Measurements from ENCODE around the gene EXT2. TPM values are rescaled to one million over a fixed set of nuclear protein-coding genes. Genes with fewer than 3 reads are reported as not detected.

The EXT2 gene
- total RNA-seq, 4 donors from 2014 or later, result 47.8 to 80.4 (median 68.0) TPM

DNA sequence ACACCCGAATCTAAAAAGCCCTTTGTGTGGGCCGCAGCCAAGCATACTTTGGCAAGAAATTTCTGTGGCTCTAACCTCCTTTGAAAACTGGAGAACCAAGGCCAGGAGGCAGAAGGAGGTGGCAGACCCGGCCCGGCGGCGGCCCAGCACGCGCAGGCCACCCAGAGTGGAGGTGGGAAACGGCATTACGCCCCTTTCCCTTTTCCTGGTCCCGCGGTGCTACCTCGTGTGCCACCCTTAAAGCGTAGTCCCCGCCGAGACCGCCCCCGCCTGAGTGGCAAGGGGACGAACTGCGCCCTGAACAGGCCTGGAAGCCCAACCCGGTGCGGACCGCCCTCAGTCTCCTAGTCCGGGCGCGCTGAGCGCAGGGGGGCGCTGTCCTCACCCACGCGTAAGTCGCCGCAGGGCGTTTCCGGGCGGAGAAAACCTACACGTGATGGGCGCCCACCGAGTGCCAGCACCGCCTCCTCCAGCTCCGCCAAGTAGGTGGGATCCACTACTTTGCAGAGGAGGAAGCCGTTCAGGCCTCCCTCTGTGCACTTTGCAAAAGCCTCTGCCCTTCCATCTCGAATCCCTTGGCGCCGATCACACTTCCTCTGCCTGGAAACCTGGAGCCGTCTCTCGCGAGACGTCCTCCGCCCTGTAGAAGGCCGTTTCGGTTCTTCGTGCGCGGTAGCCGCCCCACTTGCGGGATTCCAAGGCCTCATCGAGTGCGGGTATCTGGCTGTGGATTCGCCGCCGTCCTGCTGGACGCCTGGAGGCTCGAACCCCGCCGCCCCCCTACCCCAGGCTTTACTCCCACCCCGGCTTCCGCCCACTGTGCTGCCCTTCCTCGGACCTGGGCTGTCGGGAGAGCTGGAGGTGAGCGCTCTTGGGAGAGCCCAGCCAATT, 29.4 kb upstream of the EXT2 start, which contains the start of gene ACCS:
Gene ACCS, plus strand, starts transcription at position 430 of the 891 bp plus-strand sequence. CDS start 1,358 bp downstream, outside the sequence.
- WGBS, result 1% methylated on average over 31 of the region's 70 CpGs
- intact Hi-C loops (cut with DNase I), result no loop called here
- Histone ChIP-seq H3K4me3 (peak within 1 kb of the TSS; percentile 68 to 91 (median 77)), H3K36me3 (peaks cover 0 to 14% (median 7%) of the 10 kb centered on the region in 4 donors), H3K4me1 (peaks cover 10 to 37% (median 22%) of the 10 kb centered on the region in 4 donors), H3K27me3 (no peaks in the 10 kb centered on the region), H3K27ac (replicated peaks in 1 of 4) (peak within 1 kb of the TSS; percentile 91 to 96 (median 94)), H3K9me3 (no peaks in the 10 kb centered on the region)
- TF ChIP-seq, protein P1, sequence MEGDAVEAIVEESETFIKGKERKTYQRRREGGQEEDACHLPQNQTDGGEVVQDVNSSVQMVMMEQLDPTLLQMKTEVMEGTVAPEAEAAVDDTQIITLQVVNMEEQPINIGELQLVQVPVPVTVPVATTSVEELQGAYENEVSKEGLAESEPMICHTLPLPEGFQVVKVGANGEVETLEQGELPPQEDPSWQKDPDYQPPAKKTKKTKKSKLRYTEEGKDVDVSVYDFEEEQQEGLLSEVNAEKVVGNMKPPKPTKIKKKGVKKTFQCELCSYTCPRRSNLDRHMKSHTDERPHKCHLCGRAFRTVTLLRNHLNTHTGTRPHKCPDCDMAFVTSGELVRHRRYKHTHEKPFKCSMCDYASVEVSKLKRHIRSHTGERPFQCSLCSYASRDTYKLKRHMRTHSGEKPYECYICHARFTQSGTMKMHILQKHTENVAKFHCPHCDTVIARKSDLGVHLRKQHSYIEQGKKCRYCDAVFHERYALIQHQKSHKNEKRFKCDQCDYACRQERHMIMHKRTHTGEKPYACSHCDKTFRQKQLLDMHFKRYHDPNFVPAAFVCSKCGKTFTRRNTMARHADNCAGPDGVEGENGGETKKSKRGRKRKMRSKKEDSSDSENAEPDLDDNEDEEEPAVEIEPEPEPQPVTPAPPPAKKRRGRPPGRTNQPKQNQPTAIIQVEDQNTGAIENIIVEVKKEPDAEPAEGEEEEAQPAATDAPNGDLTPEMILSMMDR (IDR thresholded peaks at IDR 0.05), result peak; percentile 73 to 84 (median 80)
- TF ChIP-seq EP300 (IDR thresholded peaks at IDR 0.05), result no peak
- peak; percentile 88 to 92 for TF ChIP-seq POLR2AphosphoS5 (IDR thresholded peaks at IDR 0.05)
- no peak for TF ChIP-seq POLR2A (IDR thresholded peaks at IDR 0.05; ENCODE audit: low read depth)
- peak; percentile 99 for DNase-seq (ENCODE audit: extremely low spot score)

DNA sequence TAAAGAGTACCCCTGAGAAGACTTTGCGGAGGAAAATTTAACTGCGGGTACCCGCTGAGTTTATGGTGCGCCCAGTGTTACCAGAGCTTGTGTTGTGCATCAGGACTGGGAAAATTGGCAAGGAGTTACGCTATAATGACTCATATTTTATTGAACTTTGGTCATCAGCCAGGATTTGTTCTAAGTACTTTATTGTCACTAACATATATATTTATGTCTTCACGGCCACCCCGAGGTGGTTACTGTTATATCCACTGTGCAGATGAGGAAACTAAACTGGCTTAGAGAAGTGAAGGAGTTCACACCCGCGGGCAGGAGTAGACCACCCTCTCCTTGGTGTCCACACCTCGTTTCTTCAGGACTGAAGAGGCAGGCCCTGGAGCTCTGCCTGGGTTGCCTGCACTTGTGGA, 28.7 kb upstream of the EXT2 start:
- Histone ChIP-seq H3K4me3 (peak overlapping the region; percentile 68 to 91 (median 77)), H3K27ac (replicated peaks in 1 of 4) (peak overlapping the region; percentile 91 to 96 (median 94)), H3K4me1 (peaks cover 10 to 37% (median 22%) of the 10 kb centered on the region in 4 donors), H3K27me3 (no peaks in the 10 kb centered on the region), H3K36me3 (peaks cover 0 to 20% (median 12%) of the 10 kb centered on the region in 4 donors), H3K9me3 (no peaks in the 10 kb centered on the region)
- no peak for DNase-seq (ENCODE audit: extremely low spot score)
- TF ChIP-seq EP300 (IDR thresholded peaks at IDR 0.05), result no peak
- TF ChIP-seq POLR2A (IDR thresholded peaks at IDR 0.05; ENCODE audit: low read depth), result no peak
- TF ChIP-seq, protein P1 (IDR thresholded peaks at IDR 0.05), result no peak
- no peak for TF ChIP-seq POLR2AphosphoS5 (IDR thresholded peaks at IDR 0.05)
- intact Hi-C loops (cut with DNase I), result no loop called here
- 9% methylated on average over 9 of the region's 10 CpGs for WGBS

DNA sequence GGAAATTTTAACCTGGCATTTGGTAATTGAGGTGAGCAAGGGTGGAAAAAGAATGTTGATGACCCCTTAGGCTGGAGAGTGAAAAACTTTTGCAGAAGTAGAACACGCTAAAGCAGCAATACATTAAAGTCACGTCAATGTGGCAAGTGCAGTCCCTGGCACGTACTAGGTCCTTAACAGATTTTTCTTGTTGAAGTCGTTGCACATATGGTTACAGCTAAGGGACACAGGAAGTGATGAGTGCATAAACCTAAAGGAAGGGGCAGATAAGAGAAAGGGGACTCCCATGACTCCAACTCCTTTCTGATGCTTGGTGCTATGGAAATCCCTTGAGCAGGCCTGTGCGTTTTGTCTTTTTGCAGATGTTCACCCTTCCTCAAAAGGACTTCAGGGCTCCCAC, 28.2 kb upstream of the EXT2 start:
- 71% methylated on average over 5 of the region's 5 CpGs for WGBS

DNA sequence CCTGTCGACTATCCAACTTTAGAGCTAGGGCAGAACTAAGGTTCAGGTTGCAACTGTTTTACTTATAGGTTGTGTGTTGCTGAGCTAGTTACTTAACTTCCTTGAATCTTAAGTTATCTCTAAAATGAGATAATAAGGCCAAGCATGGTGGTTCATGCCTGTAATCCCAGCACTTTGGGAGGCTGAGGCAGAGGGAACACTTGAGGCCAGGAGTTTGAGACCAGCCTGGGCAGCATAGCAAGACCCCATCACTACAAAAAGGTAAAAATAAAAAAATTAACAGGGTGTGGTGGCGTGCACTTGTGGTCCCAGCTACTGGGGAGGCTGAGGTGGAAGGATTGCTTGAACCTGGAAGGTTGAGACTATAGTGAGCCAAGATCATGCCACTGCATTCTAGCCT, 27.3 kb upstream of the EXT2 start:
- no peak for TF ChIP-seq POLR2AphosphoS5 (IDR thresholded peaks at IDR 0.05)
- TF ChIP-seq, protein P1 (IDR thresholded peaks at IDR 0.05), result no peak
- no peak for TF ChIP-seq EP300 (IDR thresholded peaks at IDR 0.05)
- no peak for TF ChIP-seq POLR2A (IDR thresholded peaks at IDR 0.05; ENCODE audit: low read depth)
- intact Hi-C loops (cut with DNase I), result no loop called here
- WGBS, result 96% methylated on average over 2 of the region's 2 CpGs

More for the DNA sequence above, 28.2 kb upstream of the EXT2 start:
- H3K4me1 ChIP-seq, result peaks cover 10 to 37% (median 22%) of the 10 kb centered on the region in 4 donors
- intact Hi-C loops (cut with DNase I), result no loop called here
- peaks cover 0 to 26% (median 13%) of the 10 kb centered on the region in 4 donors for H3K36me3 ChIP-seq
- TF ChIP-seq EP300 (IDR thresholded peaks at IDR 0.05) (no peak), POLR2A (IDR thresholded peaks at IDR 0.05; ENCODE audit: low read depth) (no peak), POLR2AphosphoS5 (IDR thresholded peaks at IDR 0.05) (no peak)
- TF ChIP-seq, protein P1 (IDR thresholded peaks at IDR 0.05), result no peak
- H3K4me3 ChIP-seq, result peak overlapping the region; percentile 68 to 91 (median 77)
- H3K27me3 ChIP-seq, result no peaks in the 10 kb centered on the region
- no peaks in the 10 kb centered on the region for H3K9me3 ChIP-seq
- DNase-seq (ENCODE audit: extremely low spot score), result no peak
- peak overlapping the region in 3 of 4 donors; percentile 91 to 96 (median 96) for H3K27ac ChIP-seq (replicated peaks in 1 of 4)

More for the DNA sequence above, 27.3 kb upstream of the EXT2 start:
- no peaks in the 10 kb centered on the region for H3K9me3 ChIP-seq
- no peak overlapping the region for H3K4me3 ChIP-seq
- no peak overlapping the region for H3K27ac ChIP-seq (replicated peaks in 1 of 4)
- peaks cover 10 to 37% (median 22%) of the 10 kb centered on the region in 4 donors for H3K4me1 ChIP-seq
- no peaks in the 10 kb centered on the region for H3K27me3 ChIP-seq
- H3K36me3 ChIP-seq, result peaks cover 0 to 33% (median 18%) of the 10 kb centered on the region in 4 donors
- DNase-seq (ENCODE audit: extremely low spot score), result no peak
